Ishikawa (cell line): ENCODE measurements around the gene TBPL1.

ENCODE experiments used
- EGR1 ChIP-seq: IDR thresholded peaks from 2 replicates; pipeline ENCODE4 v1.6.1; 2012
- EP300 ChIP-seq: IDR thresholded peaks from 2 replicates; pipeline ENCODE4 v1.6.1; 2012; ENCODE audit warnings: borderline replicate concordance
- RAD21 ChIP-seq: IDR thresholded peaks from 2 replicates; pipeline ENCODE4 v1.6.1; 2012; ENCODE audit warnings: low read depth
- TAF1 ChIP-seq: IDR thresholded peaks from 2 replicates; pipeline ENCODE4 v1.6.1; 2012; ENCODE audit warnings: low read depth, mild to moderate bottlenecking
- TCF12 ChIP-seq: IDR thresholded peaks from 2 replicates; pipeline ENCODE4 v1.6.1; 2012; ENCODE audit warnings: low read depth
- YY1 ChIP-seq: IDR thresholded peaks from 2 replicates; pipeline ENCODE4 v1.6.1; 2012; ENCODE audit warnings: low read depth
- TF ChIP-seq, protein P1 (sequence below): IDR thresholded peaks from 2 replicates; pipeline ENCODE4 v1.6.1; 2012
- TF ChIP-seq, protein P2 (sequence below): IDR thresholded peaks from 2 replicates; pipeline ENCODE4 v1.6.1; 2012; ENCODE audit warnings: low read depth, mild to moderate bottlenecking

- TF ChIP-seq, protein P1, sequence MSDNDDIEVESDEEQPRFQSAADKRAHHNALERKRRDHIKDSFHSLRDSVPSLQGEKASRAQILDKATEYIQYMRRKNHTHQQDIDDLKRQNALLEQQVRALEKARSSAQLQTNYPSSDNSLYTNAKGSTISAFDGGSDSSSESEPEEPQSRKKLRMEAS, result no peak; the same call in 1 of the 2 replicates
- TF ChIP-seq RAD21 (no peak), TAF1 (no peak), EP300 (no peak), YY1 (no peak), TCF12 (0 out of 2 replicates have a peak, but pooled peaks have one; percentile 14), EGR1 (no peak)
- TF ChIP-seq, protein P2, sequence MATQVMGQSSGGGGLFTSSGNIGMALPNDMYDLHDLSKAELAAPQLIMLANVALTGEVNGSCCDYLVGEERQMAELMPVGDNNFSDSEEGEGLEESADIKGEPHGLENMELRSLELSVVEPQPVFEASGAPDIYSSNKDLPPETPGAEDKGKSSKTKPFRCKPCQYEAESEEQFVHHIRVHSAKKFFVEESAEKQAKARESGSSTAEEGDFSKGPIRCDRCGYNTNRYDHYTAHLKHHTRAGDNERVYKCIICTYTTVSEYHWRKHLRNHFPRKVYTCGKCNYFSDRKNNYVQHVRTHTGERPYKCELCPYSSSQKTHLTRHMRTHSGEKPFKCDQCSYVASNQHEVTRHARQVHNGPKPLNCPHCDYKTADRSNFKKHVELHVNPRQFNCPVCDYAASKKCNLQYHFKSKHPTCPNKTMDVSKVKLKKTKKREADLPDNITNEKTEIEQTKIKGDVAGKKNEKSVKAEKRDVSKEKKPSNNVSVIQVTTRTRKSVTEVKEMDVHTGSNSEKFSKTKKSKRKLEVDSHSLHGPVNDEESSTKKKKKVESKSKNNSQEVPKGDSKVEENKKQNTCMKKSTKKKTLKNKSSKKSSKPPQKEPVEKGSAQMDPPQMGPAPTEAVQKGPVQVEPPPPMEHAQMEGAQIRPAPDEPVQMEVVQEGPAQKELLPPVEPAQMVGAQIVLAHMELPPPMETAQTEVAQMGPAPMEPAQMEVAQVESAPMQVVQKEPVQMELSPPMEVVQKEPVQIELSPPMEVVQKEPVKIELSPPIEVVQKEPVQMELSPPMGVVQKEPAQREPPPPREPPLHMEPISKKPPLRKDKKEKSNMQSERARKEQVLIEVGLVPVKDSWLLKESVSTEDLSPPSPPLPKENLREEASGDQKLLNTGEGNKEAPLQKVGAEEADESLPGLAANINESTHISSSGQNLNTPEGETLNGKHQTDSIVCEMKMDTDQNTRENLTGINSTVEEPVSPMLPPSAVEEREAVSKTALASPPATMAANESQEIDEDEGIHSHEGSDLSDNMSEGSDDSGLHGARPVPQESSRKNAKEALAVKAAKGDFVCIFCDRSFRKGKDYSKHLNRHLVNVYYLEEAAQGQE, result no peak
Observed at GRCh38 chr6:134034961-134035822, 82.2 kb downstream of the TBPL1 start.
